ENCODE results near the gene AMD1. TPM values are rescaled to one million over a fixed set of nuclear protein-coding genes. Genes with fewer than 3 reads are reported as not detected.

The AMD1 gene
- total and polyA plus RNA-seq, 4 donors: 36.9 to 81.7 (median 64.7) TPM

- H3K36me3 ChIP-seq (ENCODE audit: control insufficient read depth in 4 of 4, insufficient read depth in 4 of 4, low read length in 4 of 4): no peaks in the 10 kb centered on the region
- DNase-seq (no peak), ATAC-seq (ENCODE audit: insufficient read depth, low FRiP score) (no peak)
- no peak overlapping the region for H3K9ac ChIP-seq (ENCODE audit: insufficient read depth in 1 of 2, low read length in 2 of 2)
- no peaks in the 10 kb centered on the region for H3K9me3 ChIP-seq (ENCODE audit: control insufficient read depth in 4 of 4, insufficient read depth in 3 of 4, low read length in 3 of 4)
- WGBS, 2 donors: 26 to 33% methylated on average over 2 of the region's 2 CpGs
- H3K27ac ChIP-seq (ENCODE audit: low read depth in 1 of 2, low read length in 1 of 2): no peak overlapping the region
- H3K27me3 ChIP-seq (ENCODE audit: control insufficient read depth in 3 of 3, insufficient read depth in 3 of 3, low read length in 2 of 3): no peaks in the 10 kb centered on the region
- peaks cover 5 to 44% (median 12%) of the 10 kb centered on the region in 5 donors for H3K4me1 ChIP-seq (ENCODE audit: control insufficient read depth in 5 of 5, insufficient read depth in 5 of 5, low read length in 5 of 5)
- no peak overlapping the region for H3K4me3 ChIP-seq
- no peak for TF ChIP-seq CTCF (IDR thresholded peaks at IDR 0.05; ENCODE audit: control extremely low read depth, extremely low read depth)
Observed at GRCh38 chr6:110877569-110877968, 3.0 kb downstream of the AMD1 start.

- no peaks in the 10 kb centered on the region for H3K36me3 ChIP-seq (ENCODE audit: control insufficient read depth in 4 of 4, insufficient read depth in 4 of 4, low read length in 4 of 4)
- WGBS, 2 donors: 8 to 27% methylated on average over 10 of the region's 10 CpGs
- no peak overlapping the region for H3K4me3 ChIP-seq
- DNase-seq: peak; percentile 56 to 68 (median 59)
- H3K27me3 ChIP-seq (ENCODE audit: control insufficient read depth in 3 of 3, insufficient read depth in 3 of 3, low read length in 2 of 3): no peaks in the 10 kb centered on the region
- H3K9me3 ChIP-seq (ENCODE audit: control insufficient read depth in 4 of 4, insufficient read depth in 3 of 4, low read length in 3 of 4): no peaks in the 10 kb centered on the region
- no peak overlapping the region for H3K9ac ChIP-seq (ENCODE audit: insufficient read depth in 1 of 2, low read length in 2 of 2)
- no peak for ATAC-seq (ENCODE audit: insufficient read depth, low FRiP score)
- no peak overlapping the region for H3K27ac ChIP-seq (ENCODE audit: low read depth in 1 of 2, low read length in 1 of 2)
- H3K4me1 ChIP-seq (ENCODE audit: control insufficient read depth in 5 of 5, insufficient read depth in 5 of 5, low read length in 5 of 5): peaks cover 5 to 45% (median 13%) of the 10 kb centered on the region in 5 donors
- peak; percentile 25 for TF ChIP-seq CTCF (IDR thresholded peaks at IDR 0.05; ENCODE audit: control extremely low read depth, extremely low read depth)
Observed at GRCh38 chr6:110878751-110879522, 4.4 kb downstream of the AMD1 start.

GRCh38 chr6:110880651-110881050 lies 6.1 kb downstream of the AMD1 start:
- H3K9me3 ChIP-seq (ENCODE audit: control insufficient read depth in 4 of 4, insufficient read depth in 3 of 4, low read length in 3 of 4): no peaks in the 10 kb centered on the region
- no peak overlapping the region for H3K27ac ChIP-seq (ENCODE audit: low read depth in 1 of 2, low read length in 1 of 2)
- ATAC-seq (ENCODE audit: insufficient read depth, low FRiP score) (no peak), DNase-seq (no peak)
- 89% methylated on average over 9 of the region's 9 CpGs for WGBS, 2 donors
- no peak overlapping the region for H3K4me3 ChIP-seq
- H3K27me3 ChIP-seq (ENCODE audit: control insufficient read depth in 3 of 3, insufficient read depth in 3 of 3, low read length in 2 of 3): no peaks in the 10 kb centered on the region
- H3K4me1 ChIP-seq (ENCODE audit: control insufficient read depth in 5 of 5, insufficient read depth in 5 of 5, low read length in 5 of 5): peaks cover 7 to 45% (median 13%) of the 10 kb centered on the region in 5 donors
- H3K36me3 ChIP-seq (ENCODE audit: control insufficient read depth in 4 of 4, insufficient read depth in 4 of 4, low read length in 4 of 4): no peaks in the 10 kb centered on the region
- no peak for TF ChIP-seq CTCF (IDR thresholded peaks at IDR 0.05; ENCODE audit: control extremely low read depth, extremely low read depth)
- H3K9ac ChIP-seq (ENCODE audit: insufficient read depth in 1 of 2, low read length in 2 of 2): no peak overlapping the region
